T follicular helper cell (primary cell): ENCODE data around the gene RPL11.
"Not testable (repeated sequence)": the region's sequence is repeated elsewhere in the genome, so short reads cannot be mapped to it uniquely, and the experiment has no call there.

Experiments
- DNase-seq: peaks from one replicate; pipeline ENCODE4 v3.0.0-alpha.2; 2020; ENCODE audit warnings: low read depth

Gene RPL11

DNA sequence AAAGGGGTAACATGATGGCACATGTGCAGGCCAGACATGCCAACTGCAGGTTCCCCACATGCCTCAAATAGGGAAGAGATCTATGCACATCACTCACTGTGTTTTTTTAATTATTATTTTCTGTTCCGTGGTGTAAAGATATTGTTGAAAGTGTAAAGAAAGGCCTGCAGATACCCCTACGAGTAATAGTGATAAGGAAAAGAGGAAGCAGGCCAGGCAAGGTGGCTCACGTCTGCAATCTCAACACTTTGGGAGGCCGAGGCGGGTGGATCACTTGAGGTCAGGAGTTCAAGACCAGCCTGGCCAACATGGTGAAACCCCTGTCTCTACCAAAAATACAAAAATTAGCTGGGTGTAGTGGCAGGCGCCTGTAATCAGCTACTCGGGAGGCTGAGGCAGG, 6.4 kb upstream of the RPL11 start:
- DNase-seq, result not testable (repeated sequence)

GRCh38 chr1:23687680-23688079, 3.9 kb upstream of the RPL11 start:
- DNase-seq, result not testable (repeated sequence)

DNA sequence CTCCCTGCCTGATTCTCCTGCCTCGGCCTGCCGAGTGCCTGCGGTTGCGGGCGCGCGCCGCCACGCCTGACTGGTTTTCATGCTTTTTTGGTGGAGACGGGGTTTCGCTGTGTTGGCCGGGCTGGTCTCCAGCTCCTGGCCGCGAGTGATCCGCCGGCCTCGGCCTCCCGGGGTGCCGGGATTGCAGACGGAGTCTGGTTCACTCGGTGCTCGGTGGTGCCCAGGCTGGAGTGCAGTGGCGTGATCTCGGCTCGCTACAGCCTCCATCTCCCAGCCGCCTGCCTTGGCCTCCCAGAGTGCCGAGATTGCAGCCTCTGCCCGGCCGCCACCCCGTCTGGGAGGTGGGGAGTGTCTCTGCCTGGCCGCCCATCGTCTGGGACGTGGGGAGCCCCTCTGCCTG, 3.3 kb upstream of the RPL11 start:
- not testable (repeated sequence) for DNase-seq

DNA sequence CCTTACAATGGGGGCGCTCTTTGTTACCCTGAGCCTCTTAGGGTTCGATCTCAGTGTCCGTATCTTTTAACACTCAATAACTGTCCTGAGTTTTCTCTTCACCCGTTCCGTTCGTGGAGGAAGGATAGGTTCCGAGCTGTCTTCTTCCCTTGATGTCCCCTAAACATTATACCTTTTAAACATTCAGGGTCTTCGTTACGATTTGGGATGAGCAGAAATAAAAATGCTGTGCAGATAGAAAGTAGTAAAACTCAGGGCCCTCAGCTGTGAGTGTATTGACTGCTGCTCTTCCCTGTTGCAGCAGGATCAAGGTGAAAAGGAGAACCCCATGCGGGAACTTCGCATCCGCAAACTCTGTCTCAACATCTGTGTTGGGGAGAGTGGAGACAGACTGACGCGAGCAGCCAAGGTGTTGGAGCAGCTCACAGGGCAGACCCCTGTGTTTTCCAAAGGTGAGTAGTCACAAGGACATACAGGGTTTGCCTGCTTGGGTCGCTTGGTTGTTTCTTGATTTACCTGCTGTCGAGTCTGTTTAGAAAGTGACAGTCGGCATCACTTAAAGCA, 784 bp downstream of the RPL11 start:
- DNase-seq, result no peak

- DNase-seq, result no peak
Observed at GRCh38 chr1:23693599-23693998, 2.0 kb downstream of the RPL11 start.

DNA sequence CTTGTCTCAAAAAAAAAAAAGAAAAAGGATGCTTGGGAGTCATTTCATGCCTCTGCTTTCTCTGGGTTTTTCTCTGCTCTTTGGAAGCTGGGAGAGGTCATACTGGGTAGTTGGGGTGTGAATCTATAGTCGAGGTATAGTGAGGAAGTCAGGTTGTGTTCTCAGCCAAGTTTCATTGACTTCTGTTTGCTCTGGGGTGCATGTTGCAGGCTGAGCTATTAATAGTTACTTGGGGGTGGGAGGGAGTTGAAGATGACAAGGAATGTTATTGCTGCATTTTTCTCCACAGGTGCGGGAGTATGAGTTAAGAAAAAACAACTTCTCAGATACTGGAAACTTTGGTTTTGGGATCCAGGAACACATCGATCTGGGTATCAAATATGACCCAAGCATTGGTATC, 2.8 kb downstream of the RPL11 start:
- no peak for DNase-seq

GRCh38 chr1:23695667-23696066, 4.1 kb downstream of the RPL11 start:
- DNase-seq, result no peak

DNA sequence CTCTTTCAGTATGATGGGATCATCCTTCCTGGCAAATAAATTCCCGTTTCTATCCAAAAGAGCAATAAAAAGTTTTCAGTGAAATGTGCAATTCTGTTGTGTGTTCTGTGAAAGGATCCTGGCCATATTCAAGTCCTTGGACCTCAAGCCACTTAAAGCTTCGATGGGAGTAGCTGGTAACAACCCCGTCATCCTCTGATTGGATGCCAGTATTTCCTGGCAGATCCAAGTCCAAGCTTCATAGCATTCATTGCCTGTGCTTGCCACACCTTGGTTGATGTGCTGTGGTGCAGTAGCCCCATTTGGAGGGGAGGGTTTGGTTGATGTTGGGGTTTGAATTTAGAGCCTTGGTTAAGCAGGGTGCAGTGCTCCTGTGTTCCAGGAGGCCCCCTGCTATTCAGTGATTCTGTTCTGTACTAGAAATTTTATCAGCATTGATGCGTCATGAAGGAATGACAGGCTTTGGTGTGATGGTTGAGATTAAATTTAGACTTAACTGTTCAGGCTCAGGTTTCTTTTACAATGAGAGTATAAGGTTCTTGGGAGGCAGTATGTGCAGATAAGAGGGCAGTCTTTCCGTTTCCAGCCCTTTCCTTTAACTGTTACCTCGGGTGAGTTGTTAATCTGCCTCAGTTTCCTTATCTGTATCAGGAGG, 4.9 kb downstream of the RPL11 start:
- no peak for DNase-seq

DNA sequence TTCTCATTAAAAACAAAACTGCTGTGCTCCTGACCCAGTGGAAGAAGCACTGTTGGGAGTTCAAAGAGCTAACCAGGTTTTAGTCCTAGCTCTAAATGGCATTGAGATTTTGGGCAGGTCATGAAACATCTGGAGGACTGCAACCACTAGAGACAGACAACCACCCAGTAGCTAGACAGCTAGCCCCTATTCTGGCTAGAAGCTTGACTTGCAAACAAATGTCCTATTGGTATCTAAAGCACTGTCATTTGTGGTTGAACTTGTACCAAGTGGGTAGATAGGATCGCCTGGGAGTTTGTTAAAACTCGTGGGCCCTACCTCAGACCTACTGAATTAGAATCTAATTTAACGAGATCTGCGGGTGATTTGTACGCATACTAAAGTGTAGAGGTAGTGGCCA, 6.9 kb downstream of the RPL11 start:
- DNase-seq, result no peak

DNA sequence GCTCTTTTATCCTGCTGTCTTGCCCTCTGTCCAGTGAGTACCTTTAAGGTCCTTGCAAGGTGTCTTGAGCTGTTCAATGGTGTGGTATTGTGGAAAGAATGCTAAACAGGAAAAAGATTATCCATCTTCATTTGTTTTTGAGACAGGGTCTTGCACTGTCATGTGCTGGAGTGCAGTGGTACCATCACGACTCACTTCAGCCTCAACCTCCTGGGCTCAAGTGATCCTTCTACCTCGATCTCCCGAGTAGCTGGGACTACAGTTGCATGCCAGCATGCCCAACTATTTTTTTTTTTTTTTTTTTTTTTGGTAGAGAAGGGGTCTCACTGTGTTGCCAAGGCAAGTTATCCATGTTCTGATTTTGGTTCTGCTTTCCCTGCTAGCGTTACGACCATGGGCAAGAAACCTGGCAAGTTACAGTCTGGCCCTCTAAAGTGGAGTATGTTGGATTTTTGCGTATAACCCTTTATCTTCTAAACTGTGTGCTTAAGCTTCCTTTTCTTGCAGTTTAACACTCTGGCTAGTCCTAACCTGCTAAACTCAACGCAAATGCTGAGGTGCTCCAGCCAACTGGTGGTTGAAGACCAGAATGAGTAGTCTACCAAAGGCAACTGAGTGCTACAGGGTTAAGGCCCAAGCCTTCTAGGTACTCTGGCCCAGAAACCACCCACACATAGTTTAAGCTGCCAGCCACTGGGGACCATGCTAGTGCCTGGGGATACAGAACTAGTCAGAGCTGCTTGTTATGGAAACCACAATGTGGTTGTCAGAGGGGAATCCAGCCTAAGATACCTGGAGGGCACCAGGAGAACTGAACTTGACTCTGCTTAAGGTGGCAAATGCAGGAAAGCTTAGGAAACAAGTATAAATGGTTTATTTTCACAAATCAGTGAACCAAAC, 7.9 kb downstream of the RPL11 start:
- no peak for DNase-seq

DNA sequence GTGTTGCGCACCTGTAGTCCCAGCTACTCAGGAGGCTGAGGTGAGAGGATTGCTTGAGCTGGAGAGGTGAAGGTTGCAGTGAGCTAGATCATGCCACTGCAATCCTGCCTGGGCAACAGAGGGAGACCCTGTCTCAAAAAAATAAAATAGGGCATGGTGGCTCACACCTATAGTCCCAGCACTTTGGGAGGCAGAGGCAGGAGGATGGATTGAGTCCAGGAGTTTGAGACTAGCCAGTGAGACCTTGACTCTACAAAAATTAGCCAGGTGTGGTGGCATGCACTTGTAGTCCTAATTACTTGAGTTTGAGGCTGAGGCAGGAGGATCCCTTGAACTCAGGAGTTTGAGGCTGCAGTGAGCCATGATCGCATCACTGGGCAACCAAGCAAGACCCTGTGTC, 9.7 kb downstream of the RPL11 start:
- no peak for DNase-seq

DNA sequence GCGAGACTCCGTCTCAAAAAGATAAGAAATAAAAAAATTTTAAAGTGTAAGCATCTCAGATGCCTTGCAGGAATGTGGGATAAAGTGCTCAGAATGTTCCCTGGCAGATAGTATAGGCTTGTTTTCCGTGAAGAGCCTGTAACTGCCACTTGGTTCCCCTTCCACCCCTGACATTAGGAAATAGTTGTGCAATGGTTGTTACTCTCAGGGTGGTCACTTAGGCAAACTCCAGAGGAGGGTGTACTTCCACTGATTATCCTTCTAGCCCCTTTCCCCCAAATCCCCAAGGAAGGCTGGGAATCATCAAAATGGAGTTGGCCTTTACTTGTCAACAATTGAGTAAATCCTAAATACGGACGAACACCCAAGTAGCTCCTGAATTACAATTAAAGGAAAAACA, 10.4 kb downstream of the RPL11 start:
- no peak for DNase-seq

DNA sequence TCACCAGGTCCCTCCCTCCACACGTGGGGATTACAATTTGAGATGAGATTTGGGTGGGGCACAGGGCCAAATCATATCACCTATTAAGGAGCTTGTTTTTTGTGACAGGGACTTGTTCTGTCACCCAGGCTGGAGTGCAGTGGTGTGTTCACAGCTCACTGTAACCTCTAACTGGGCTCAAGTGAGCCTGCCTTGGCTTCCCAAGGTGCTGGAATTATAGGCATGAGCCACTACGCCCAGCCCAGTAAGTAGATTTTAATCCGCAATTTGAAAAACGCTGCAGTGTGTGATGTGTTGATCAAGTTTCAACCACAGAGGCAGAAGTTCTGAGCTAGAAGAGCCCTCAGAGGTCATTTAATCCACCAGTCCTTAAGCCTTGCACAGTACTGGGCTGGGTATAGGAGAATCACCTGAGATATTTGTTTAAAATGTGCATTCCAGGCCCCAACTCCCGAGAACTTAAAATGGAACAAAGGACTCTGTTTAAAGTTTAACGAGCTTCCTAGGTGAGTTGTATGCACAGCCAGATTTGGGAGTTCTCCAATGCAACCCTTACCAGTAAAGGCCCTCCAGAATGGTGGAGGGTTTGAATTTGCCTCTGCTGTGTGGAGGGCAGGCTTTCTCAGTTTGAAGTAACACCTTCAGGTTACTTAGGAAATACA, 13.4 kb downstream of the RPL11 start:
- DNase-seq, result no peak

GRCh38 chr1:23709229-23709628, 17.6 kb downstream of the RPL11 start:
- DNase-seq, result no peak

GRCh38 chr1:23718482-23718881, 26.9 kb downstream of the RPL11 start:
- DNase-seq, result no peak

DNA sequence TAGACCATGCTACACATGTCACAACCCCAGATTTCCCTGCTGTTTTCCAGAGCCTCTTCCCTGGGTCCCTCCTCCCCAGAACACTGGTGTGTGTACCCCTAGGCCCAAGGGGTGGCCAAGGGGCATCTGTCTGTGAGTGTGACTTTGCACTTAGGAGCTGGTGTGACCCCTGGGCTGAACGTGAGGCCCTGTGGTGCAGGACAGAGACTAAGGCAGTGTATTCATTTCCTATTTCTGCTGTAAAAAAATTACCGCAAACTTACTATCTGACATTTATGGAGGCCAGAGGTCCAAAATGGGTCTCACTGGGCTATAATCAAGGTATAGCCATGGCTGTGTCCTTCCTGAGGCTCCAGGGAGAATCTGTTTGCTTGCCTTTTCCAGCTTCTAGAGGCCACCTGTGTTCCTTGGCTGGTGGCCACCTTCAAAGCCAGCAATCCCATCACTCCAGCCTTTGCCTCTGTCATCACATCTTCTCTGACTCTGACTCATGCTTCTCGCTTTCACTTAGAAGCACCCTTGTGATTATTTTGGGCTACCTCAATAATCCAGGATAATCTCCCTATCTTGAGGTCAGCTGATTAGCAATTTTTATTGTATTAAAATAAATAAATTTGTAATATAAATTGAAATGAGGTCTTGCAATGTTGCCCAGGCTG, 27.7 kb downstream of the RPL11 start:
- no peak for DNase-seq

DNA sequence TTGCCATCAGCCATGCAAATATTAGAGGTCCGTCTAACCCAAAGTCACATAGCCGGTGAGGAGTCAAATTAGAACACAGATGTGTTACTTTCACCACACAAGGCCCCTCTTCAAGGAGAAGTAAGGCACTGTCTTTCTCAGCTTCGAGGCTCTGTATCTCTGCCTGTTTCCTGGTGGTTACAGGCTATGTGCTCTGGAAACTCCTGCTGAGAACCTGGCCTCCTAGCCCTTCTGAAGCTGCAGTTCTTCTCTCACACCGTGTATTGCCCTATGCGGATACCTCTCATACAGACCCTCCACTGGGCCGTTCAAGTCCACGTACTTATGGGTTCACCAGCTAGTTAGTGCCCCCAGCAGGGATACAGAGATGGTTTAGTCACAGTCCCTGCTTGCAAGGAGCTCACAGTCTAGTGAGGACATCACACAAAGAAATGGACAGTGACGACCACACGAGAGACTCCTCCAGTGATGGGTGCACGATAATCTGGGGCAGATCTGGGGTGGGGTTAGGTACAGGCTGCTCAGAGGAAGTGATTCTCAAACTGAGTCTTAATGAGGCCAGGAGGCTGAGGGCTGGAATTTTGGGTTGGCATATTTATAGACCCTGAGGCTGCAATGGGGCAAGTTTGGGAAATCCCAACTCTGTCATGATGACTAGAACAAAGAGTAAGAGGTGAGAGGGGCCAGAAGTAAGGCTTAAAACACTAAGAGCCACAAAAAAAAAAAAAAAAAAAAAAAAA, 28.8 kb downstream of the RPL11 start:
- no peak for DNase-seq

DNA sequence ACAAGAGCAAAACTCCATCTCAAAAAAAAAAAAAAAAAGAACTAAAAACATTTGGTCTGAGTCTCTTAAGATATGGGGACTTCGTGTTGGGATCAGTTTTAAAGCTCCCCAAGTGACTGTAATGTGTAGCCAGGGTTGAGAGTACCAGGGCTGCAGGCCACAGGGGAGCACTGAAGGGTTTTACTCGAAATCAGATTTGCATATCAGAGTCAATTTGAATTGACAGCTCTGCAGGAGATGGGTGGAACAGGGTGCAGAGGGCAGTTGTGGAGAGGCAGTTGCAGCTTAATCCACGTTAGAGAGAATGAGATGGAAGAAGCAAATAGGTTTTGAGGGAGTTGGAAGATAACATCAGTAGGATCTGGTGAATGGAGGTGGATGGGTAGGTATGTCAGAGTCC, 31.0 kb downstream of the RPL11 start:
- no peak for DNase-seq

GRCh38 chr1:23726686-23727085, 35.1 kb downstream of the RPL11 start:
- DNase-seq, result no peak

DNA sequence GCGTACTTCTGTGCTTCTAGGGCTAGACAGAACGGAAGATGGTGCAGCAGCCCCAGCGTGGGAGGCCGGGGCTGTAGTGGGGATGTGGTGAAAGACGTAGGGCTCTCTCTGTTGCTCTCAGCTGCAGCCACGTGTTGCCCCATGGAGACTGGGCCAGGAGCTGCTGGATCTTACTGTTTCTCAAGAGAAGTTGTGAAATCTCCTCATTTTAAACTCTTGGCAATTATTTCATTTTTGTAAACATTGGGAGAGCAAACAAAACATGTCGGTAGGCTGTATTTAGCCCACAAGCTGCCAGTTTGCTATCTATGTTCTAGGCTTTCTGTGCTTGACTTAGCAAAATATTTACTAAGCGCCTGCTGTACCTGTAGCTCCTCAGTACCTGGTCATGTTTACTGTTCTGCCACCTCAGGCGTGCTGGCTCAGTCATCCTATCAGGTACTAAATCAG, 35.8 kb downstream of the RPL11 start:
- DNase-seq, result no peak
